HG03108 (cell line): ENCODE measurements around the gene INTS11.

Source experiments
- ATAC-seq: cut with Tn5 transposase; IDR thresholded peaks from one replicate; pipeline ENCODE4 v1.9.1; 2021; ENCODE audit warnings: moderate library complexity; ENCODE audit not compliant: unreplicated experiment

The INTS11 gene

DNA sequence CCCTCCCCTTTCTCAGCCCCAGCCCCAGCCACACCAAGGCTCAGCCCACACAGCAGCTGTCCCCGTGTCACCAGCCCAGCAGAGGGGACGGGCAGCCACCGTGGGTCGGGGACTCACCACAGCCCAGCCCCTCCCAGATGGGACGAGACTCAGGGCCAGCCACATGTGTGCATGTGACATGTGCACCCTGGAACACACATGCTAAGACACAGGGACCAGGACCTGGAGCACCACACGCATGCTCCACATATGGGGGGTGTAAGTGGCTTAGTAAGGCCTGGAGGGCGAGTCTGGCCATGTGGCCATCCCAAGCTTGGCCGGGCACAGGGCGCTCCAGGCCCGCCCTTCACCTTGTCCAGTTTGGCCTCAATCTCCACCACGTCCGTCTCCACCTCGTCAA lies 20.7 kb downstream of the INTS11 start:
- no peak for ATAC-seq

DNA sequence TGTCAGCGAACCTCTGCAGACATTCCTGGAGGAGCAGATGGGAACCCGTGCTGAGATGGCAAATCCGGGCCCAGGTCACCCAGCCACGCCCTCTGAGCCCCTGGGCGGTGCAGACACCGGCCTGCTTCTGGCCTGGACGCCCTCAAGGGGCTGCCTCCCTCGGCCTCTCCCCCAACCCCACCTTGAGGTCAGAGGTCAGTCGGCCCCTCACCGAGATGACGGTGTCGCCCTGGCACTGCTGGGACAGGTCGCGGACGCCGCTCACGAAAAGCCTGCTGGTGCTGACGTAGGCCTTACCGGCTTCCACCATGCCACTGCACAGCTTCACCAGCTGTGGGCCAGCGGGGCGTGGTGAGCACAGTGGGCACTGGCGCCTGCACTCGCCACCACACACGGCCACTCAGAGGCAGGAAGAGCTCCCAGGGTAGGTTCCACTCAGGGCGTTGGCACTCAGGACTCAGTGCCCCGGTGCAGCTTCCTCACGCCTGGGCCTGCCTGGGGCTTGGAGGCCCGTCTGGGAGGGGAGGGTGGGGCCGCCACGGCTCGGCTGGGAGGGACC lies 21.4 kb downstream of the INTS11 start:
- ATAC-seq: no peak

DNA sequence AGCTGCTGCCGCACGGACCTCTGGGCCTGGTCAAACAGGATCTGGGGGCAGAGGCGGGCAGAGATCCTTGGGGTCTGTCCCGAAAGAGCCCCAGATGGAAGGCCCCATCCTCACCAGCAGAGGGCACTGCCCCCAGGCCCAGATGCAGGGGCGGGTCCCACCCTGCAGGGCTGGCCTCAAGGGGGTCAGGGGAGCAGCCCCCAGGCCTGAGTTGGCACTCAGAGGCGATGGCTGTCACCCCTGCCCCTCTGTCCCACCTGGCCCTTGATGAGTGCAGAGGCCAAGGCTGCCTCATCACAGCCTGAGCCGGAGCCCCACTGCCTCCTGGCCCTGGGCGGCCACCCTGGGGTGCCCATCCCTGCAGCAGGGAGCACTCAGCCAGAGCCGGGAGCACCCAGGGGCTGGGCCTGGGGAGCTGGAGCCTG lies 22.4 kb downstream of the INTS11 start:
- ATAC-seq: no peak

DNA sequence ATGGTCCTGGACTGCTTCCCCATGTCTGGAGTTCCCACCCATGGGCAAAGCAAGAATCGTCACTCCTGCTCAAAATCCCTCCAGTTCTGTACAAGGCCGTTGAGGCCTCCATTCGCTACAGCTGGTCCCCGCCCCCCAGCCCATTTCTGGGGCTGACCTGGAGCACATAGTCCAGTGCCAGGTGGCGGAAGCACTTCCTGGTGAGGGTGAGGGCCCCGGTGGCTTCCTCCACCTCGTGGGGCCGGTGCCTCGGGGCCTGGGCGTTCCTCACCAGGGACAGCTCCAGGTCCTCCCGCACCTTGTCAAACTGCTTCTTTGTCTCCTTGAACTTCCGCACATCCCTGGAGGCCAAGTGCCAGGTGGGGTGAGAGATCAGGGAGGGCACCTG lies 24.1 kb downstream of the INTS11 start:
- ATAC-seq: no peak

DNA sequence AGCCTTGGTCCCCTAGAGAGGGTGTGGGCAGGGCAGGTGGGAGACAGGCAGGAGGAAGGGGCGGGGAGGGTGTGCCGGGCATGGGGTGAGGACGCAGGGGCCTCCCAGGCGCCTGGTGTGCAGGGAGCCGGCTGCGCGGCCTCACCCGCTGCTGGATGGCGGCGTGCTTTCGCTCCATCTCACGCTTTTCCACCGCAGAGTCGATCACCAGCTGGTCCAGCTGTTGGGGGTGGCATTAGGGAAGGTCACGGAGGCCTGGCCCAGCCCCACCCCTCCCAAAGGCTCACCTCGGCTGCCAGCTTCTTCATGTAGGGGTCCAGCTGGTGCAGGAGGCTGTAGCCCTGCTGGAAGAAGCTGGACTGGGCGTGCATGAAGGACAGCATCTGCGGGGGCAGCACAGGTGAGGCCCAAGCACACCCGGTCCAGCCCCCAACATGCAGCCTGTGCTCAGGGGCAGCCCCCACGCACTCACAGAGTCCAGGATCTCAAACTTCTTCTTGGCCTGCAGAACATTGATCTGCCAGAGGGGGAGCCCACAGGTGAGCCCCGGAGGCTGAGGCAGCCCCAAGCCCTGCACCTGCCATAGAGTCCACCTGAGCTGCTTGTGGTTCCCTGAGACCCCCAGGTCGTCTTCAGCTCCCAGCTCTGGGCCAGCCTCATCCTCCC lies 24.6 kb downstream of the INTS11 start:
- ATAC-seq: no peak

DNA sequence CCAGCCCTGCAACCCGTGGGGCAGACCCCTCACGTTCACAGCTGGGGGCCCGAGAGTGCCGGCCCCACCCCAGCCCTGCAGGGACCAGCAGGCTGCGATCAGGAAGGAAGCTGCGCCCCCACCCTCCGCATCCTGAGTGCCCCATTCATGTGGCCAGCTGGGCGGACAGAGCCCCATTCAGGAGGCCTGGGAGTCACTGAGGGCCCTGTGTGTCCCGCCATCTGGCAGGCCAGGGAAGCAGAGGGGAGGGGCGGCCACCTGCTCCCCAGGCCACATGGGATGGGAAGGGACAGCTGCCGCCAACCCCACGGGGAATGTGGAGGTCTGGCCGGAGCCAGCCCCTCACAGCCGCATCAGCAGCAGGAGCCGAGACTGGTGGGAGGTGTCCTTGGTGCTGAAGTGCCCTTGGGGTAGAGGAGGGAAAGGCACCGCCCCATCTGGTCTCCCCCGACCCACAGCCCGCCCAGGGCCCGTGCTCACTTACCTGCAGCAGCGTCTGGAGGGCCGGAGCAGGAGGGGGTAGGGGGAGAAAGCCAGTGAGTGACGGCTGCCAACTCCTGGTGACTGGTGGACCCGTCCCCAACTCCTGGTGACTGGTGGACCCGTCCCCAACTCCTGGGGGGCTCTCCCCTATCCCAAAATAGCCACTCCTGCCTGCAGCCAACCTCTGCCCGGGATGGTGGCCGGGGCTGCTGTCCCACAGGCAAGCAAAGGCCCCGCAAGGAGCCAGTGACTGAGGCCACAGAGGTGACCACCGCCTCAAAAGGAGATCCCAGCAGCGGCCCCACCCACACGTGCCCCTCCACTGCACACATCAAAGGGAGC lies 25.4 kb downstream of the INTS11 start:
- no peak for ATAC-seq

DNA sequence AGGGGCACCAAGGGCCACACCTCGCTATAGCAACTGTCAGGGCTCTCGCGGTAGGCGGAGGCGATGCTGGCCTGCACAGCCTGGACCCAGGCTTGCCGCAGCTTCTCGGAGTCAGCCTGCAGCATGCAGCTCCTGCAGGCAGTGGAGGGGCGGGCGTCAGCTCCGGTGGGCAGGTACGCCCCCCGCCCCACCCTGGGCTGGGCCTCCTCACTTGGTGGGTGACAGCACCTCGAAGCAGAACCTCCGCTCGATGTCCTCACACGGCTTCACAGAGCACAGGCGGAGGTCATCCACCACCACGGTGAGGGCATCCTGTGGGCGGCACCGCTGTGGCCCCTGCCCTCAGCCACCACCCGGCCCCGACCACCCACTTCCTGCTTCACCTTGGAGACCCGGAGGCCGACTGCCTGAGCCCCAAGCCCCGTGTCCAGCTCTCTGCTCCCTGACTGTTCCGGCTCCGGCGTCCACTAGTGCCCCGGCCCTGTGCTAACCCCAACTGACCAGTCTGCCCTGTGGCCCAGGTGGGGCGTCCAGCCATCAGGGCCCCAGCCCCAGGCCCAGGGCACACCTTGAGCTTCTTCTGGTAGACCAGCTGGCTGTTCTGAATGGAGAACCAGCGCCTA lies 26.5 kb downstream of the INTS11 start:
- no peak for ATAC-seq

DNA sequence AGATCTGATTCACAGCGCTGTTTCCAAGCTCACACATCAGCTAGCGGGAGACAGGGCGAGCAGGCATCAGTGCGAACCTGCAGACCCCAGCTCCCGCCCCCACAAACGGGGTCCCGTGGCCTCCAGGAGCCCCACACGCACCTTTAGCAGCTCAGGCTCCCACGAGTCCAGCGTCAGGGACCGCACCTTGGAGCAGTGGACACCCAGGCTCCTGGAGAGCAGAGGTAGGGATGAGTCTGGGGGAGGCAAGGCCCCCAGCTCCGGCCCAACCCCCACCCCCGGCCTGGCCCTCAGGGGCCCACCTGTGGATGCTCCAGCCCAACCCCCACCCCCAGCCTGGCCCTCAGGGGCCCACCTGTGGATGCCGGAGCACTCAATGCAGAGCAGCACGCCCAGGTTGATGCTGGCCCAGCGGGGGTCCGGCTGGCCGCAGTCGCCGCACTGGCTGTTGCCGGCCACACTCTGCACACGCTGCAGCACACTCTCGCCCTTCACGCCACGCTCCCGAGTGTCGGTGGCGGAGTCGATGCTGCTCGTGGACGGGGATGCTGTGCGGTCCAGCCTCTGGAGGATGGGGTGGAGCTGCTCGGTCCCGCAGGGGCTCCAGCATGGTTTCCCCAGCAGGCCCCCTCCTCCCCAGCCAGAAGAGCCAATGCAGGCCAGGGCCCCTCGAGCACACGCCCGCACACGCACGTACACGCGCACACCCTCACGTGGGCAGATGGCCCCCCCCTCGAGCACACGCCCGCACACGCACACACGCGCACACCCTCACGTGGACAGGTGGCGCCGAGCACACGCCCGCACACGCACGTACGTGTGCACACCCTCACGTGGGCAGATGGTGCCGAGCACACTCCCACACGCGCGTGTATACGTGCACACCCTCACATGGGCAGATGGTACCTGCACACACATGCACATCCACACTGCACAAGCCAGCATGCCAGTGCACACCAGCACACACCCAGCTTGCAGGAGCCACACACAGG lies 28.1 kb downstream of the INTS11 start:
- no peak for ATAC-seq

DNA sequence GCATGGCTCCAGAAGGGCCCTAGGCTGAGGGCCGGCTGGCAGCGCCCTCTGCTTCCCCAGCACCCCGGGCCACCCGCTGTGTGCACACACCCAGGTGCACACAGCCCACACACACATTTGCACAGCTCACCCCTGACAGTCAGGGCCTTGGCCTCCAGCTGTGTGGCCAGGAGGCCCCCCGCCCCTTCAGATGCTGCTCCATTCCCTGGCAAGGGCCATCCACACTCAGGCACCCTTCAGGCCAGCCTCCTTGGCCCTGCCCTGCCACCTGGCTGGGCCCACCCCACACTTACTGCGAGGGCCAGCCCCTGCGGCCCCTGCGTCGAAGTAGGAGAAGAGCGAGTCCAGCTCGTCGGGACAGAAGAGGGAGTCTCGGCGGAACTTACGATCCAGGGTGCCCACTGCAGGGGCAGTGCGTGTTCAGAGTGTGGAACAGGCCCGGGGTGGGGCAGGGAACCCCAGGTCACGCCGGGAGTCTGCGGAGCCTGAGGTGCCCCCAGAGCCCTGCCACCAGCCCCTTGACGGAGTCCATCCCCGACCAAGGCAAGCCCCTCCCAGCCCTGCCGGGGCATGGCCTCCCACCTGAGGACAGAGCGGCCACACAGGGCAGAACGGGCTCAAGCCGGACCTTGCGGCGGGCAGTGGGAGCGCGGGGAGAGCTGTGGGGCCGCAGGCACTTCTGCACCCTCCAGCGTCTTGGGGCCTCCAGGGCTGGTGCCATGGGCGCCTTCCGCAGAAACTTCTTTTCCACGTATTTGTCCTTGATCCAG lies 29.1 kb downstream of the INTS11 start:
- no peak for ATAC-seq

DNA sequence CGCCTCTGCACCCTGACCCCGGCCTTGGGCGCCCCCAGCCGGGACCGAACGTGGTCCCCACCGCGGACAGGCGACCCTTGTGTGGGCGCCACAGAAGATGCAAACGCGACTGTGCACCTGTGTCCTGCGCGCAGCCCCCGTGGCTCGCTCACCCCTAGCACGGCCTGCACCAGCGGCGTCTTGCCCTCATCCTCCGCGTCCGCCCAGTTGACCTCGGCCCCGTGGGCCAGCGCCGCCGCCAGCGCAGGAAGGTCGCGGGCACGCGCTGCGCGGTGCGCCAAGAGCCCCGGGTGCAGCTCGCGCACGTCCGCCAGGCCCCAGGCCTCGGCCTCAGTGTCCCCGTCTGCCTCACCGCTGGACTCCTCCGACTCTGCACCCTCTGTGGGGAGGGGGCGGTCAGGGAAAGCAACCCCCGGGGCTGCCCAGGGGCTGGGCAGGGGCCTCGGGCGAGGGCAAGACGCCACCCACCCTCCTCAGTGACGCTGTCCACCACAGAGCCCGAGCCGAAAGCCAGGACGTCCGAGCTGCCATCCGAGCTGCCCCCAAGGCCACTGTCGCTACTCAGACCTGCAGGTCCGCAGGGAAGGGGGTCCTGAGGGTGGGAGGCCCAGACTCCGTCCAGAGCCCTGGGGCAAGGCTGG lies 30.1 kb downstream of the INTS11 start:
- no peak for ATAC-seq

DNA sequence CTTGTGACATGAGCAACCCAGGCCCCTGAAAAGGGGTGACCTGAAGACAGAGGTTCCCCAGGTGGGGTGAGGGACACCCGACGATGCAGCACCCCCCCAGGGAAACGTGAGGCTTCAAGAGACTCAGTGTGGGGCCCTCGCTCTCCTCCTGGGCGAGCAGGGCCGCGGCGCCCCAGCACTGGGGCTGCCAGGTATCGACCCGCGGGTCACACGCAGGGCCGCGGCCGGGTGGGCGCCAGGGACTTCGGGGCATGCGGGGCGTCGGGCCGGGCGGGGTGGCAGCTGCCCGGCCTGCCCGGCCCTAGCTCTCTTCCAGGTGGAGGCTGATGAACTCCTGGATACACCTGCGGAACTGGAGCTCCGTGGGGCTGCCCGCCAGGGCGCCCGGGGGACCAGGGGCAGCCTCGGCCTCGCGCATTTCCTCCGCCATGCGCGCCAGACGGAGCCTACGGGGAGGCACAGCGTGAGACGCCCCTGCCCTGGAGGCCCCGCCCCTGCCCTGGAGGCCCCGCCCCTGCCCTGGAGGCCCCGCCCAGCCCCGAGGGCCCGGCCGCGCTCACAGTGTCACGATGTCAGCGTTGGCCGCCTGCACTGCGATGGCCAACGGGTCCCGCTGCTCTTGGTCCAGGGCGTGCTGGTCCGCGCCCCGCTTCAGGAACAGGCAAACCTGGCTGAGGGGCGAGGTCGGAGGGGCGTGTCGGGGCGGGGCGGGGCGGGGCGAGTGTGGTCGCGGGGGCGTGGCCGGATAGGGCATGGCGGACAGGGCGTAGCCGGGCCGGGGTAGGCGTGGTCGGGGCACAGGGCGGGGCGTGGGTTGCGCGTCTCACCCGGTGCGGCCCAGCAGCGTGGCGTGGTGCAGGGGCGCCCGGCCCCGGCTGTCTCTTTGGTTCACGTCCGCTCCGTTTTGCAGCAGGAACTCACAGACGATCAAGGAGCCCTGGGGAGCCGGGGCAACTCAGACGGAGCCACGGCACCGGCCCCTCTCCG lies 30.9 kb downstream of the INTS11 start:
- ATAC-seq: no peak

DNA sequence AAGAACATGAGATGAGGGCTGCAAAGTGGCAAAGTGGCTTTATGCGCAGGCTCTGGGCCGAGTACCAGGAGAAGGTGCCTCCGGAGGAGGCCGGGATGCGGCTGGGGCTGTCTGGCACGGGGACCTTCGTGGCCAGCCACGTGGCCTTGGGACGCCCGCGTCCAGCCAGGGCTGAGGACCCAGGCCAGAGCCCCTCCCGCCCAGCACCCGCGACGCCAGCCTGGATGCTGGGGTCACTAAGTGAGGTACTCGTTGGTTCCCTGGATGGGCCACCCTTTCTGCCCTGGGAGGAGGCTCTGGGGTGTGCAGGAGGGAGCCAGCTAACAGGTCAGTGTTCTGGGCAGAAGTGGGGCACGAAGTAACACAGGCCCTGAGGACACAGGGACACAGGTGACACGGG lies 31.6 kb downstream of the INTS11 start:
- ATAC-seq: no peak

DNA sequence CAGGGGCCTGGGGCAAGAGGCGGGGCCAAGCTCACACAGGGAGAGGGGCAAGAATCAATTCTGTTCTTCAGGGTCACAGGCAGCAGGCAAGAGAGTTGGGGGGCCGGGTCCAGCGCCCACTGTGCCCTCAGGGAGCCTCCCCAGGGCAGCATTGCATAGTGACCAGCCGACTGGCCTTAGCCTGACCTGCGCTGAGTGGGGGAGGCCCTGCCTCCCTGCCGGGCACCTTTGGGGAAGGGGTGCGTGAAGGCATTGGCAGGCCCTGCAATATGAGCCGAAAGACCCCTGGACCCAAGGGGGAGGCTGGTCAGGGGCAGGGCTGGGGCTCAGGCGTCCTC lies 32.0 kb downstream of the INTS11 start:
- ATAC-seq: no peak

DNA sequence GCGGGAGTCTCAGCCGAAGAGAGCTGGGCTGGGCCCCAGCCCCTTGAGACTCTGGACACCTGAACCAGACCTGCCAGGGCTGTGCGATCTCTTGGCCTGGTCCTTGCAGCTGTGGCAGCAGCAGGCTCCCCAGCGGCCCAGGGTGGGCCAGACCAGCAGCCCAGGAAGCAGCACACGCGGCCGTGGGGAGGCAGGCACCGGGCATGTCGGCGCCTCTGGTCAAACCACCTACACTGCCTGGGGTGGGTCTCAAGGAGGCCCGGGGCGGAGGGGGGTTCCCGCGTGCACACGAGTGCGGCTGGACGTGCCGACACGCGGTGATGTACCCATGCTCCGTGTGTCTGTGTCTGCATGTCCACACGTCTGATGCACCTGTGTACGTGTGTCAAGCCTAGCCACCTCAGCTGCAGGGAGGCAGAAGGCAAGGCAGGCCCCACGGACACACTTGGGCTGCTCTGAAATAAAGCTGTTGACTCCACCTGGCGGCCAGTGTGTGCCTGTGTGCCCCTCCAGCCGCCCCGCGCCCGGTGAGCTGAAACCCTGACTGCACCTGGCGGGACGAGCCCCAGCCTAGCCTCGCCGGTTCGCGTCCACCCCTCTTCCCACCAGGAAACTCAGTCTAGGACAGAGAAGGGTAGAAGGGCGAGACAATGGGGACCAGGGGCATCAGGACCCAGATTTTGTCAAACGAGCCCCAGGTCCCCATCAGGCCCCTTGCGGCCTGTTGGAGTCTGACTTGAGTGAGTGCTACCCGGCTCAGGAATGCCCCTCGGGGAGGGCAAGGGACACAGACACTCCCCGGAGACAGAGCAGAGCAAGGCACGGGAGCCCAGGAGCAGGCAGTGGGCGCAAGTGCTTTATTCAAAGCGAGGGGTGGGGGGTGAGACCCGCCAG lies 32.7 kb downstream of the INTS11 start:
- ATAC-seq: no peak

DNA sequence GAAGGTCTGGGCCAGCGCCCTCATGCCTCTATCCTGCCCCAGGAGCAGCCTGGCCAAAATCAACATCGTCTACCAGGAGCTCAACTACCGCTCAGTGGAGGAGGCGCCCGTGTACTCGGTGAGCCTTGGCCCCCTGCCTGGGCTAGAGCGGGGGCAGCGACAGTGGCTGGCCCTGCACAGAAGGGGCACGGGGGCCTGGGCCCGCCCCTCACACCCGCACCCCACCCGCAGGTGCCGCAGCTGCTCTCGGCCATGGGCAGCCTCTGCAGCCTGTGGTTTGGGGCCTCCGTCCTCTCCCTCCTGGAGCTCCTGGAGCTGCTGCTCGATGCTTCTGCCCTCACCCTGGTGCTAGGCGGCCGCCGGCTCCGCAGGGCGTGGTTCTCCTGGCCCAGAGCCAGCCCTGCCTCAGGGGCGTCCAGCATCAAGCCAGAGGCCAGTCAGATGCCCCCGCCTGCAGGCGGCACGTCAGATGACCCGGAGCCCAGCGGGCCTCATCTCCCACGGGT lies 33.4 kb downstream of the INTS11 start:
- no peak for ATAC-seq

DNA sequence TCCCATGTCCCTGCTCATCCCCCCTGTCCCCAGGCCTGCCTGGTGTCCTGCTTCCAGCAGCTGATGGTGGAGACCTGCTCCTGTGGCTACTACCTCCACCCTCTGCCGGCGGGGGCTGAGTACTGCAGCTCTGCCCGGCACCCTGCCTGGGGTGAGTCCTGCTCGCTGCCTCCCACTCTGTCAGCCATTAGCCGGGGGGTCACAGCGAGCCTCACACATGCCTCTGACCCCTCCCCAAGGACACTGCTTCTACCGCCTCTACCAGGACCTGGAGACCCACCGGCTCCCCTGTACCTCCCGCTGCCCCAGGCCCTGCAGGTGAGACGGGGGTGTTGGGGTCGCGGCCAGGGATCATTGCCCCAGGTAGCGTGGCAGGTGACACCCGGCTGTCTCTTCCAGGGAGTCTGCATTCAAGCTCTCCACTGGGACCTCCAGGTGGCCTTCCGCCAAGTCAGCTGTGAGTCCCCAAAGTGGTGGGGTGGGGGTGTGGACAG lies 34.2 kb downstream of the INTS11 start:
- no peak for ATAC-seq
